Colonic mucosa (tissue), 4 donors: Measurements from ENCODE around the gene FHIT. TPM values are rescaled to one million over a fixed set of nuclear protein-coding genes. Genes with fewer than 3 reads are reported as not detected.

ENCODE experiments used
- DNase-seq: peaks from one replicate; pipeline ENCODE4 v3.0.0-alpha.2; 2020
- H3K27ac ChIP-seq: fragments of 200-600 bp; one replicate; pipeline ENCODE4 v1.8.0; 2021
- H3K27me3 ChIP-seq: fragments of 200-600 bp; one replicate; pipeline ENCODE4 v1.8.0; 2021
- H3K36me3 ChIP-seq: fragments of 200-600 bp; one replicate; pipeline ENCODE4 v1.8.0; 2021
- H3K4me1 ChIP-seq: fragments of 200-600 bp; one replicate; pipeline ENCODE4 v1.8.0; 2021; ENCODE audit warnings: mild to moderate bottlenecking
- H3K4me3 ChIP-seq: fragments of 200-600 bp; one replicate; pipeline ENCODE4 v1.8.0; 2021
- H3K9ac ChIP-seq, 2 donors: one replicate each; pipeline ENCODE4 v1.7.0; 2013; ENCODE audit warnings: control low read depth in 2 of 2, low read depth in 2 of 2, low read length in 2 of 2
- H3K9me3 ChIP-seq: fragments of 200-600 bp; one replicate; pipeline ENCODE4 v1.8.0; 2021
- intact Hi-C: fragments of 100-400 bp; cut with DNase I; formaldehyde crosslinking; loops from one replicate; pipeline ENCODE4 v1.14.1; 2022
- total RNA-seq, 2 donors: library from RNA; stranded (reverse); fragmentation: NEBNext Ultra II Directional in 1 of 2; extraction: Animal tissue kit (Norgen Biotek cat#: 25700) in 1 of 2; gene quantifications; one replicate each; pipeline ENCODE4 v1.2.1, GENCODE V29; 2021
- TF ChIP-seq, protein P1 (sequence below): fragments of 200-600 bp; IDR thresholded peaks from one replicate; pipeline ENCODE4 v1.8.0; 2022; ENCODE audit warnings: antibody characterized with exemption, mild to moderate bottlenecking
- donor health status: healthy.
- donor health status: DM: no; HTN: no; CAD: no.
- donor health status: DM: no; HTN: no; CAD: no.

Gene FHIT
- total RNA-seq, 2 donors from 2014 or later: 7.7 to 9.4 TPM

DNA sequence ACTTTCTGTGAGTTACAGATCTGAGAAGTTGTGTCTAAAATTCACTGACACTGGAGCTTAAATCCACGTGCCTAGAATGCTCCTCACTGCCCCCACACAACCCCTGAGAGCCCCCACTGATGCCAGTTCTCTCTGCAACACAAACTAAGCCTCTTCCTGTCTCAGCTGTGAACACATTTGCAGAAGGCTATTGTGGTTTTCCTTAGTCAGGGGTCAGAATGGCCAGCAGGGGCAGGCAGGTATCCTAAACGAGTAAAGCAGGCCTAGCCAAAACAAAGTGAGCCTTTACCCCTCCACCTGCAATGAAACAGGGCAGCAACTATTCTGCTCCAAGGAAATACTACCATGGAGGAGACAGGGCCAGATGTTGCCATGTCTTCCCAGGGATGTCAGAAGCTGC is 78.6 kb downstream of the FHIT start:
- intact Hi-C loops: no loop called here
- no peaks in the 10 kb centered on the region for H3K36me3 ChIP-seq
- no peaks in the 10 kb centered on the region for H3K27me3 ChIP-seq
- DNase-seq: no peak
- no peak overlapping the region for H3K4me3 ChIP-seq
- H3K27ac ChIP-seq: no peak overlapping the region
- H3K9ac ChIP-seq: no peak overlapping the region
- H3K9me3 ChIP-seq: no peaks in the 10 kb centered on the region
- TF ChIP-seq, protein P1, sequence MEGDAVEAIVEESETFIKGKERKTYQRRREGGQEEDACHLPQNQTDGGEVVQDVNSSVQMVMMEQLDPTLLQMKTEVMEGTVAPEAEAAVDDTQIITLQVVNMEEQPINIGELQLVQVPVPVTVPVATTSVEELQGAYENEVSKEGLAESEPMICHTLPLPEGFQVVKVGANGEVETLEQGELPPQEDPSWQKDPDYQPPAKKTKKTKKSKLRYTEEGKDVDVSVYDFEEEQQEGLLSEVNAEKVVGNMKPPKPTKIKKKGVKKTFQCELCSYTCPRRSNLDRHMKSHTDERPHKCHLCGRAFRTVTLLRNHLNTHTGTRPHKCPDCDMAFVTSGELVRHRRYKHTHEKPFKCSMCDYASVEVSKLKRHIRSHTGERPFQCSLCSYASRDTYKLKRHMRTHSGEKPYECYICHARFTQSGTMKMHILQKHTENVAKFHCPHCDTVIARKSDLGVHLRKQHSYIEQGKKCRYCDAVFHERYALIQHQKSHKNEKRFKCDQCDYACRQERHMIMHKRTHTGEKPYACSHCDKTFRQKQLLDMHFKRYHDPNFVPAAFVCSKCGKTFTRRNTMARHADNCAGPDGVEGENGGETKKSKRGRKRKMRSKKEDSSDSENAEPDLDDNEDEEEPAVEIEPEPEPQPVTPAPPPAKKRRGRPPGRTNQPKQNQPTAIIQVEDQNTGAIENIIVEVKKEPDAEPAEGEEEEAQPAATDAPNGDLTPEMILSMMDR: no peak
- no peaks in the 10 kb centered on the region for H3K4me1 ChIP-seq

DNA sequence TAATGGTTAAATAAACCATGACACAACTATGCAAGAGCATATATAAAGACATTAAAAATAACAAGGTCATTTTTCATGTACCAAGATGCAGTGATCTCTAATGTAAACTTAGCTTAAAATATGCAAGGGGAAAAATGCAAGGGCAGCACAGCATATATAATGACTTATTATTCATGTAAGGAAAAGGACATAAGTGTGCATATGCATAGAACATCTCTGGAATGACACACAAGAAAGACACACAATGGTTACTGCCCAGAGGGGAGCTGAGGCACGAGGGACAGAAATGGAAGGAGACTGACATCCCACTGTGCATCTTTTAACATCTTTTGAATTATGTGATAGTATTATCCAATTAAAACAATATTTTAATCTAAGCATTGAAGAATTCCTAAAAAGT is 79.0 kb downstream of the FHIT start:
- TF ChIP-seq, protein P1: no peak
- no peak for DNase-seq
- intact Hi-C loops: no loop called here

DNA sequence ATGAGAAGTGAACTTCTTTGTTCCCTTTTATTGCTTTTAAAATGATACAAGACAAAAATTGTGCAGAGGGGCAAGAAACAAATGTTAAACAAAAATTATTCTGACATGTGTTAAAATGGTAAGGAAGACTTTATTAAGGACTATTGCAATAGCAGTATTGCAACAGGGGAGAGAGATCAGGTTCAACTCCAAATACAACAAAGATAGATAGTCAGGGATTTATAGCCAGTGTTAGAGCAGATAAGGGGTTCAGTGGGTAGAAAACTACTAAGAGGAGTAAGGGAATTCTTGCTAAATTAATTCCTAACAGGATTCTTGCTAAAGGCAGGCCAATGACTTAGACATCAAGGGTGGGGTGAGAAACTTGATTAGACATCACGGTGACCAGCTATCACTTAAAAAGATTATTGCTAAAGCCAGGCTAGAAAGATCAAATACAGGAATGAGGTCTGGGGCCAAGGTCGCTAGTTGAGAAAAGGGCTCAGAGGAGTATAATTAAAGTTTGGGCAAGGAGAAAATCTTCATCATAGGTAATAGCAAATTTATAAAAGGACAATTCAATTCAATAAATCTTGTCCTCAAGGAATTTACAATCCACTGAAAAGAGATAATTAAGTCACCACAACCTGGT is 81.5 kb downstream of the FHIT start:
- Histone ChIP-seq H3K4me3 (no peak overlapping the region), H3K27ac (no peak overlapping the region), H3K9me3 (no peaks in the 10 kb centered on the region), H3K36me3 (no peaks in the 10 kb centered on the region), H3K27me3 (no peaks in the 10 kb centered on the region), H3K9ac (no peak overlapping the region), H3K4me1 (no peaks in the 10 kb centered on the region)
- TF ChIP-seq, protein P1: no peak
- intact Hi-C loops: no loop called here
- DNase-seq: no peak

More for the DNA sequence above, 79.0 kb downstream of the FHIT start:
- no peaks in the 10 kb centered on the region for H3K4me1 ChIP-seq
- no peaks in the 10 kb centered on the region for H3K27me3 ChIP-seq
- no peak overlapping the region for H3K27ac ChIP-seq
- H3K9me3 ChIP-seq: no peaks in the 10 kb centered on the region
- H3K4me3 ChIP-seq: no peak overlapping the region
- H3K36me3 ChIP-seq: no peaks in the 10 kb centered on the region
- H3K9ac ChIP-seq: no peak overlapping the region

DNA sequence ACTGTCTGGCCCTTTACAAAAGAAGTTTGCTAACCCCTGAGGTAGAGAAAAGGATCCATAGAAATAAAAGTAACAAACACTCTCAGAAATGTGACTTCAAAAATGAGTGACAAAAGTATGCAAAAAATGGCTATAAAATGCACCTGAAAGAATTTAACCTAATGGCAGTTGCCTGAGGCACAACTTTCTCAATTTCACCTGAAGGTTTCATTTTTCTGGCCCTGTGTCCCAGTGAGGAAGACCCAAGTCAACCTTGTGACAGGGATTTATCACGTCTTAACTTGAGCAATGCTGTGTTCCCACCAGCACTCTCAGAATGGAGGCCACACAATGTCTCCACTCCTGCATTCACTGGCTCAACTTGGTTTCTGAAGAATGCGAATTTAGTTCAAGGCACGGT is 83.0 kb downstream of the FHIT start:
- no peak overlapping the region for H3K27ac ChIP-seq
- H3K27me3 ChIP-seq: no peaks in the 10 kb centered on the region
- H3K9me3 ChIP-seq: no peaks in the 10 kb centered on the region
- intact Hi-C loops: no loop called here
- no peak overlapping the region for H3K4me3 ChIP-seq
- no peak overlapping the region for H3K9ac ChIP-seq
- DNase-seq: no peak
- H3K36me3 ChIP-seq: no peaks in the 10 kb centered on the region
- H3K4me1 ChIP-seq: no peaks in the 10 kb centered on the region
- TF ChIP-seq, protein P1: no peak

DNA sequence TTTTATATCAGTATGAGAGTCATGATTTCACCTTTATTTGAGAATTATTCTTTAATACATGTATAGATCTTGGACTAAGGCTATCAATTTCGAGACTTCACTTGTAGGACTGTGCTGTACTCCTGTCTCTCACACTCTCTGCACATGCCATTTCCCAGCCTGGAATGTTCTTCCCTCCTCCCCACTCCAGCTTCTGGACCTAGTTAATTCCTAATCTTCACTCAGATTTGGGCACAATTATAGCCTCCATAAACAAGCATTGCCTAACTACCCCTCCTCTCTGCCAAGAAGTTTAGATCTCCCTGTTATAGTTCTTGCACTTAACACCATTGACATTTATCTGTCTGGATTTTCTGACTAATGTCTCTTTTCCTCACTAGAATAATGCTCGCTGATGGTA is 88.3 kb downstream of the FHIT start:
- DNase-seq: no peak
- TF ChIP-seq, protein P1: no peak
- Histone ChIP-seq H3K27me3 (no peaks in the 10 kb centered on the region), H3K4me1 (no peaks in the 10 kb centered on the region), H3K27ac (no peak overlapping the region), H3K9me3 (no peaks in the 10 kb centered on the region), H3K9ac (no peak overlapping the region), H3K4me3 (no peak overlapping the region), H3K36me3 (no peaks in the 10 kb centered on the region)
- intact Hi-C loops: no loop called here
